Caki2 (cell line): ENCODE measurements around the gene NPPC. TPM values are rescaled to one million over a fixed set of nuclear protein-coding genes. Genes with fewer than 3 reads are reported as not detected.
"Not testable (repeated sequence)": the region's sequence is repeated elsewhere in the genome, so short reads cannot be mapped to it uniquely, and the experiment has no call there.

Source experiments
- DNase-seq: peaks from one replicate; pipeline ENCODE4 v3.0.0-alpha.2; 2015; ENCODE audit warnings: low read depth
- in situ Hi-C: cut with HindIII; loops from 2 replicates; pipeline ENCODE4 v1.10.0; 2016; ENCODE audit warnings: low sequenced_read_pairs, low pct_unique_long_range_greater_than_20kb, mixed read lengths
- total RNA-seq: library from RNA; depleted of rRNA; stranded (reverse); fragments of >200 nt; shearing (Covaris generic); gene quantifications from 2 replicates; pipeline ENCODE4 v1.2.3, GENCODE V29; 2014; ENCODE audit warnings: low replicate concordance

Gene NPPC
- total RNA-seq, 1 experiment from 2014 or later, result not detected

GRCh38 chr2:231905026-231905425 lies 21.2 kb downstream of the NPPC start:
- in situ Hi-C loops, result no loop called here
- no peak for DNase-seq

- DNase-seq, result no peak
- in situ Hi-C loops, result no loop called here
Measured at GRCh38 chr2:231904161-231904611, 22.0 kb downstream of the NPPC start.

- in situ Hi-C loops, result no loop called here
- DNase-seq, result no peak
Measured at GRCh38 chr2:231902598-231902997, 23.6 kb downstream of the NPPC start.

DNA sequence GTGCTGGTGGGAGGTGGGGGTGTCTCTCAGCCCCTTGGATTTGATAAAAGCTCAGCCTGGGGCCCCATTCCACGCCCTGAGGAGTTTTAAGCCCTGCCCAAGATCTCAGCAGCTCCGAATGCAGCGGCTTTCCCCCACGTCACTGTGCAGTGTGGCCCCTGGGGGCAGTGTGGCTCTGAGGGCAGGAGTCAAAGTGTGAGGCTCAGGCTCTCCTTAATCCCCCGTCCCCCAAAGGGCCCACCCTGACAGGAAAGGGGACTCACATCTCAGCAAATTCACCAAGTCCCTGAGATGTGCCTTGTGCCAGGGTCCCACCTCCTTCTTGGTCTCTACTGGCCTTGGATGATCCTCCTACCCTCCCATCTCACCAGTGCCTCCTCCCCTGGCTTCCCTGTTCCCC lies 25.2 kb downstream of the NPPC start:
- DNase-seq, result no peak
- in situ Hi-C loops, result no loop called here

GRCh38 chr2:231900486-231900942 lies 25.7 kb downstream of the NPPC start:
- in situ Hi-C loops, result no loop called here
- peak; percentile 40 for DNase-seq

- DNase-seq, result no peak
- in situ Hi-C loops, result no loop called here
Measured at GRCh38 chr2:231894566-231895380, 31.4 kb downstream of the NPPC start.

- in situ Hi-C loops, result no loop called here
- no peak for DNase-seq
Measured at GRCh38 chr2:231891514-231891905, 34.7 kb downstream of the NPPC start.

- no peak for DNase-seq
- in situ Hi-C loops, result no loop called here
Measured at GRCh38 chr2:231890896-231891513, 35.2 kb downstream of the NPPC start.

- in situ Hi-C loops, result no loop called here
Measured at GRCh38 chr2:231887756-231888155, 38.4 kb downstream of the NPPC start.

GRCh38 chr2:231886071-231886681 lies 40.0 kb downstream of the NPPC start:
- DNase-seq, result no peak
- in situ Hi-C loops, result no loop called here

More at GRCh38 chr2:231887756-231888155, 38.4 kb downstream of the NPPC start:
- DNase-seq, result no peak

DNA sequence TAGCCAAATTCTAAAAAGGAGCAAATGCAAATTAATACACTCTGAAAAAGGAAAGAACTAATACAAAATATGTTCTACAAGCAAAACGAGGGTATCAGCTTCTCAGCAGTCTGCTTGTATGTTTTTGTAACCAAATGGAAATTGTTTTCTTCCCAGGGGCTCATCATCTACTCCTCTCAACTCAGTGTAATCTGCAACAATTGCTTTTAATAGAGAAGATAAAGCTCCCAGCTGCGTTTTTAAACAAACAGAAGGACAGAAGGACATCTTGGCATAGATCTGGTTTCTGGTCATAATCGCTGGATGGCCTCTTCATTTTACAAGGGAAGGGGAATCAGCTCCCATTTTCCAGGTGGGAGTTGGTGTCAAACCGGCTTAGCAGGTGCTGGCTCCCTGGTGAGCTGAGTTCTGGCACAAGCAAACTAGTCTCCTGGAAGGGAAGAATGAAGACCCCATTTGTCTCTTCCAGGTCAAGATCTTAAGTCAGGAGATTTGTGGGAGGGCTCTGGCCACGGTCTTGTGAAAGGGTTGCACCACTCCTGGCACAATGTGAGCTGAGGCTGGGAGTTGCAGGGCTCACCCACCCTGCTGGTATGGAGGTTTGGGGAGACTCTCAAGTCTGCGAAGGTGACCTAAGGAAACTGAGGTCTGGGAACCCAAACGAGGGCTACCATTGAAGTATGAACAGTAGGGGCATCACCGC lies 41.6 kb downstream of the NPPC start:
- in situ Hi-C loops, result no loop called here
- no peak for DNase-seq

DNA sequence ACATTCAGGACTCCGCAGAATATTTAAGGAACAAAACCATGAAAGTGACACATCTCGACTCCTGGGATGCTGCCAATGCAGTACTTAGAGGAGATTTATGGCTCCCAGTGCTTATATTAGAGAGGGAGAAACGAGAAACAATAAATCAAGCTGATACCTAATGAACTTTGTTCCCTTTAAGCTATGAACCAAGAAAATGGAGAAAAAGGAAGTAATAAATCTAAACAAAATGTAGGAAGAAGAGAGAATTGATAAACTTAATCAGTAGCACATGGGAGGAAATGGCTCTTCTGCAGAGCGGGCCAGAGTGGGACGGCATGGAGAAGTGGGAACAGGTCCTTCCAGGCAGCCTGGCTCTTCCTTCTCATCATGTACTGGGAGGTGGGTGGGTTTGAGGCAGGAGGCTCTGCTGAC lies 42.7 kb downstream of the NPPC start:
- peak; percentile 53 for DNase-seq
- in situ Hi-C loops, result no loop called here

DNA sequence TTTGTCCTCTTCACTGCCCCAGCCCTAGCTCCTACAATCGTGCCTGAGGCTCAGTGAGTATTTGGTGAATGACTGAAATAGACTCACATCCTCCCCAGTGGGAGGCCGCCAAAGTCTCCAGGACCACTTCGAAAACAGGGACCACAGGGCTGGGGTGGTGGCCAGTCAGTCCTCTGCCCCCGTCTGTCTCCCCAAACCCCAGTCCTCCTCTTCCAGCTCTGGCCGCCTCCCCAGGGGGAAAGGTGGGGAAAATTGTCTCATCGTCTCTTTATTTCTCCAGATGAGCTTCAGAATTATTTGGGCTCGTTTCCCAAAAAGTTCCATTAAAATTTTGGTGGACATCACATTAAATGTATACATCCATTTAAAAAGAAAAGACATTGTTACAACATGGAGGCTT lies 43.5 kb downstream of the NPPC start:
- in situ Hi-C loops, result no loop called here
- no peak for DNase-seq

GRCh38 chr2:231880371-231880770 lies 45.8 kb downstream of the NPPC start:
- DNase-seq, result peak; percentile 58
- in situ Hi-C loops, result not testable (repeated sequence)

- in situ Hi-C loops, result no loop called here
- no peak for DNase-seq
Measured at GRCh38 chr2:231879216-231879615, 47.0 kb downstream of the NPPC start.

DNA sequence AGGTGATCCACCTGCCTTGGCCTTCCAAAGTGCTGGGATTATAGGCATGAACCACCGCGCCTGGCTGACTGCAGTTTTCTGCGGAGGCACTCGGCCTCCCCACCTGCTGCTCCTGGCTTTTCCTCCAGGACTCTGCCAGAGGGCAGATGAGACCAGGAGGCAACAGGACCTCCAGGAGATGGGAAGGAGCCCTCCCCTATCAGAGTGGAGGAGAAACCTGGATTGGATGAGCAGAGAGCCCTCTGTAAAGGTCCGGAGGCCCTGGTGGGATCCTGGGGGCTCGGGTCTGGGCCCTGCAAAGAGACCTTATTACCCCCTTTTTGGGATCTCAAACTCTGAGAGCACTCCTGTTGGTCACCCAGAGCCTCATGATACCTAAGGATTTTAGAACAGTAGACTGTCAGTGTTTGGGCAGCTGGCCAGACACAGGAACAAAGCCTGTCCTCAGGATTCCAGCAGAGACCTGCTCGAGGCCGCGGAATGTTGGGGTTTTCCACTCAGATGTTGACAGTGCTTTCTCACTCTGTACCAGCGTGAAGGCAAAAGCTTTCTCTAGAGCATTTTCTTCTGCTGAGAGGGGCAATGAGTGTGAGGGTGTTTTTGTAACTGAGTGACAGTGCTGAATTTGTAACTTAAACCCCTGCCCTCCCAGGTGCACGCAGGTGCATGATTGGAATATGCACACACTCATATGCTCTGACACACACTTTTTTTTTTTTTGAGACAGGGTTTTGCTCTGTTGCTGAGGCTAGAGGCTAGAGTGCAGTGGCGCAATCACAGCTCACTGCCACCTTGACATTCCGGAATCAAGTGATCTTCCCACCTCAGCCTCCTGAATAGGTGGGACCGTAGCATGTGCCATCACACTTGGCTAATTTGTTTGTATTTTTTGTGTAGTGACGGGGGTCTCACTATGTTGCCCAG lies 48.4 kb downstream of the NPPC start:
- in situ Hi-C loops, result no loop called here

GRCh38 chr2:231874944-231875343 lies 51.3 kb downstream of the NPPC start:
- in situ Hi-C loops, result no loop called here
- DNase-seq, result no peak

More for the DNA sequence above, 48.4 kb downstream of the NPPC start:
- peak; percentile 73 for DNase-seq
